GM23248 (cell line): ENCODE measurements around the gene TRAK1. TPM values are rescaled to one million over a fixed set of nuclear protein-coding genes. Genes with fewer than 3 reads are reported as not detected.

Experiments
- DNase-seq: peaks from one replicate; pipeline ENCODE4 v3.0.0-alpha.2; 2015
- H2AFZ ChIP-seq: fragments of 200-600 bp; sonication (generic); 2 replicates; pipeline ENCODE4 v1.6.1; 2016; ENCODE audit warnings: antibody characterized with exemption
- H3F3A ChIP-seq: fragments of 200-600 bp; sonication (generic); 2 replicates; pipeline ENCODE4 v1.6.1; 2016; ENCODE audit warnings: mild to moderate bottlenecking, antibody characterized with exemption, mixed run types; ENCODE audit not compliant: insufficient read depth
- H3K27ac ChIP-seq: fragments of 200-600 bp; sonication (generic); 2 replicates; pipeline ENCODE4 v1.5.1; 2016; ENCODE audit warnings: mild to moderate bottlenecking
- H3K27me3 ChIP-seq: fragments of 200-600 bp; sonication (generic); replicated peaks from 2 replicates; pipeline ENCODE4 v1.6.1; 2016; ENCODE audit warnings: mild to moderate bottlenecking; ENCODE audit not compliant: insufficient read depth
- H3K36me3 ChIP-seq: fragments of 200-600 bp; sonication (generic); 2 replicates; pipeline ENCODE4 v1.6.1; 2016; ENCODE audit warnings: low read depth, mild to moderate bottlenecking
- H3K4me1 ChIP-seq: fragments of 200-600 bp; sonication (generic); 2 replicates; pipeline ENCODE4 v1.6.1; 2016; ENCODE audit warnings: mild to moderate bottlenecking; ENCODE audit not compliant: insufficient read depth
- H3K4me2 ChIP-seq: fragments of 200-600 bp; sonication (generic); one replicate; pipeline ENCODE4 v1.6.1; 2016; ENCODE audit warnings: mild to moderate bottlenecking; ENCODE audit not compliant: unreplicated experiment
- H3K4me3 ChIP-seq: fragments of 200-600 bp; sonication (generic); 2 replicates; pipeline ENCODE4 v1.5.1; 2016; ENCODE audit warnings: mild to moderate bottlenecking
- H3K79me2 ChIP-seq: fragments of 200-600 bp; sonication (generic); 2 replicates; pipeline ENCODE4 v1.6.1; 2016; ENCODE audit warnings: mild to moderate bottlenecking; ENCODE audit not compliant: insufficient read depth
- H3K9ac ChIP-seq: fragments of 200-600 bp; sonication (generic); 2 replicates; pipeline ENCODE4 v1.6.1; 2016; ENCODE audit warnings: mild to moderate bottlenecking
- H3K9me2 ChIP-seq: fragments of 200-600 bp; sonication (generic); 2 replicates; pipeline ENCODE4 v1.6.1; 2016; ENCODE audit warnings: mixed run types, mild to moderate bottlenecking, moderate library complexity; ENCODE audit not compliant: insufficient read depth
- H3K9me3 ChIP-seq: fragments of 200-600 bp; sonication (generic); one replicate; pipeline ENCODE4 v1.6.1; 2017; ENCODE audit warnings: low read depth
- H4K20me1 ChIP-seq: fragments of 200-600 bp; sonication (generic); 2 replicates; pipeline ENCODE4 v1.6.0; 2016; ENCODE audit not compliant: insufficient read depth
- EZH2 ChIP-seq: fragments of 200-600 bp; sonication (generic); IDR thresholded peaks from 2 replicates; pipeline ENCODE4 v1.6.1; 2018; ENCODE audit warnings: antibody characterized with exemption, mild to moderate bottlenecking; ENCODE audit not compliant: insufficient read depth, poor library complexity, severe bottlenecking
- EZH2phosphoT487 ChIP-seq: fragments of 200-600 bp; sonication (generic); IDR thresholded peaks from 2 replicates; pipeline ENCODE4 v1.6.1; 2018; ENCODE audit warnings: antibody characterized with exemption, moderate library complexity, mild to moderate bottlenecking, low read depth; ENCODE audit not compliant: insufficient read depth
- WGBS, 2 experiments: methylation state at CpG; one replicate each; pipeline ENCODE4 v1.1.6; 2015 to 2017; ENCODE audit warnings: low lambda C conversion rate in 2 of 2, low coverage in 1 of 2; ENCODE audit errors: missing lambda C conversion rate in 2 of 2; 5-methylcytosine and 5-hydroxymethylcytosine counted together
- in situ Hi-C: fragments of 300-500 bp; cut with MboI; formaldehyde crosslinking; loops from 2 replicates; pipeline ENCODE4 v1.15.0; 2020
- polyA plus RNA-seq: library from polyadenylated mRNA; unstranded; fragments of >200 nt; fragmentation: Nextera tagmentation; extraction: Ambion mirVana; gene quantifications from 2 replicates; pipeline ENCODE4 v1.2.1, GENCODE V29; 2016
- total RNA-seq: library from RNA; depleted of rRNA; stranded (reverse); fragments of >200 nt; shearing (Covaris generic); gene quantifications from 2 replicates; pipeline ENCODE4 v1.2.3, GENCODE V29; 2014

TRAK1 gene
- total and polyA plus RNA-seq, 2 experiments from 2014 or later: 13.6 to 51.0 TPM

GRCh38 chr3:42080453-42080872 lies 10.7 kb upstream of the TRAK1 start:
- Histone ChIP-seq H3K36me3 (no peaks in the 10 kb centered on the region), H3K27ac (peak overlapping the region; percentile 71), H3K9me3 (no peaks in the 10 kb centered on the region), H3K79me2 (peaks cover 100% of the 10 kb centered on the region), H3K4me3 (0 out of 2 replicates have a peak overlapping the region, but pooled peaks have one; percentile 10), H4K20me1 (no peaks in the 10 kb centered on the region), H2AFZ (no peak overlapping the region), H3K27me3 (no peaks in the 10 kb centered on the region), H3K9me2 (no peaks in the 10 kb centered on the region), H3K4me1 (peaks cover 46% of the 10 kb centered on the region), H3K4me2 (peak overlapping the region; percentile 43), H3F3A (peaks cover 30% of the 10 kb centered on the region), H3K9ac (peak overlapping the region; percentile 39; the same call in 1 of the 2 replicates)
- in situ Hi-C loops: no loop called here
- WGBS, 2 experiments: 40 to 45% methylated on average over 1 of the region's 1 CpG
- TF ChIP-seq EZH2phosphoT487 (no peak), EZH2 (no peak)
- DNase-seq: peak; percentile 84

DNA sequence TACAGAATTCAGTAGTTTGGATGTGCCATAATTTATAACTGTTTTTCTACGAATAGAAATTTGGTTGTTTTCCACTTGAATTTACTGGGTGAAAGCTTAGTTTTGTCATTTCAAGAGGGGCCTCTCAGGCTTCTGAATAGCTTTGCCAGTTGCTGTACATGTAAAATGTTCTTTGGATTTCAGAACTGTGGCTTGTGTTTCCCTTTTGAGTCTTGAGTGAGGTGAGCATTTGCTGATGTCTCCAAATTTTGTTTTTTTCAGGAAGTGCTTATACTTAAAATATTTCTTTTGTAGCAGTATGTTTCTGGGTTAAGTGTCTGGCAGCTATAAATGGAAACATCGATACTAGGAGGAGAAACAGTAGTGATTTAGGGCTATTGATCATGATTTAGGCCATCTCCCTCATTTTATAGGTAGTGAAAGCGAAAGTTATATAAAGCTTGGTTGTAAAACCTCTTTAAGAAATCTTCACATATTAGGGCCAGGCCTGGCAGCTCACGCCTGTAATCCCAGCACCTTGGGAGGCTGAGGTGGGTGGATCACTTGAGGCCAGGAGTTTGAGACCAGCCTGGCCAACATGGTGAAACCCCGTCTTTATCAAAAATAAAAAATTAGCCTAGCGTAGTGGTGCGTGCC lies 9.2 kb upstream of the TRAK1 start:
- Histone ChIP-seq H3K4me1 (peaks cover 46% of the 10 kb centered on the region), H2AFZ (no peak overlapping the region), H3K27ac (peak overlapping the region; percentile 71), H4K20me1 (no peaks in the 10 kb centered on the region), H3K9ac (peak overlapping the region; percentile 8; the same call in 1 of the 2 replicates), H3K4me3 (no peak overlapping the region), H3K36me3 (no peaks in the 10 kb centered on the region), H3K9me2 (no peaks in the 10 kb centered on the region), H3K9me3 (no peaks in the 10 kb centered on the region), H3K79me2 (peaks cover 100% of the 10 kb centered on the region), H3K4me2 (peak overlapping the region; percentile 29), H3K27me3 (no peaks in the 10 kb centered on the region), H3F3A (peaks cover 30% of the 10 kb centered on the region)
- in situ Hi-C loops: no loop called here
- WGBS, 2 experiments: 74 to 78% methylated on average over 7 of the region's 7 CpGs
- no peak for DNase-seq
- no peak for TF ChIP-seq EZH2phosphoT487
- TF ChIP-seq EZH2: no peak

DNA sequence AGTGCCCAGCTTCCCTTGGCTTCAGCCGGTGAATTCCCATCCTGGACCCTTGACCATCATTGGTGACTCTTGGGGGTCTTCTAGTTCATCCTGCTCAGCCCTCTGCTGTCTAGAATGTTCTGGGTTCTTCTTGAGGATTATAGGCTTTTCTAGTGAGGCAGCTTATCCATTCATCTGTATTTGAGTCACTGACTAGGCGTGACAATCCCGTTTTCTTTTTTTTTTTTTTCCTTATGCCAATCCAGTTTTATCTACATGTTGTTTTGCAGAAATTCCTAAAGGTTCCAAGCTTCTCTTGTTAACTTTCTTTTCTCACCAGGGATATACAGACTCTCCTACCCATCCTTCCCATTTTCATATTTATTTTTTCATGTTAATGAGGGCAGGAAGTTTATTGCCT lies 6.6 kb upstream of the TRAK1 start:
- in situ Hi-C loops: no loop called here
- WGBS, 2 experiments: 58 to 71% methylated on average over 3 of the region's 3 CpGs
- H2AFZ ChIP-seq: no peak overlapping the region
- TF ChIP-seq EZH2phosphoT487 (no peak), EZH2 (no peak)
- H3K4me1 ChIP-seq: peaks cover 36% of the 10 kb centered on the region
- no peak overlapping the region for H3K9ac ChIP-seq
- H3K36me3 ChIP-seq: 0 out of 2 replicates have a peak, but pooled peaks cover 11% of the 10 kb centered on the region
- H3F3A ChIP-seq: peaks cover 30% of the 10 kb centered on the region
- H4K20me1 ChIP-seq: no peaks in the 10 kb centered on the region
- DNase-seq: peak; percentile 42
- H3K79me2 ChIP-seq: peaks cover 100% of the 10 kb centered on the region
- no peak overlapping the region for H3K27ac ChIP-seq
- H3K9me2 ChIP-seq: no peaks in the 10 kb centered on the region
- H3K27me3 ChIP-seq: no peaks in the 10 kb centered on the region
- no peak overlapping the region for H3K4me2 ChIP-seq
- no peak overlapping the region for H3K4me3 ChIP-seq
- no peaks in the 10 kb centered on the region for H3K9me3 ChIP-seq

DNA sequence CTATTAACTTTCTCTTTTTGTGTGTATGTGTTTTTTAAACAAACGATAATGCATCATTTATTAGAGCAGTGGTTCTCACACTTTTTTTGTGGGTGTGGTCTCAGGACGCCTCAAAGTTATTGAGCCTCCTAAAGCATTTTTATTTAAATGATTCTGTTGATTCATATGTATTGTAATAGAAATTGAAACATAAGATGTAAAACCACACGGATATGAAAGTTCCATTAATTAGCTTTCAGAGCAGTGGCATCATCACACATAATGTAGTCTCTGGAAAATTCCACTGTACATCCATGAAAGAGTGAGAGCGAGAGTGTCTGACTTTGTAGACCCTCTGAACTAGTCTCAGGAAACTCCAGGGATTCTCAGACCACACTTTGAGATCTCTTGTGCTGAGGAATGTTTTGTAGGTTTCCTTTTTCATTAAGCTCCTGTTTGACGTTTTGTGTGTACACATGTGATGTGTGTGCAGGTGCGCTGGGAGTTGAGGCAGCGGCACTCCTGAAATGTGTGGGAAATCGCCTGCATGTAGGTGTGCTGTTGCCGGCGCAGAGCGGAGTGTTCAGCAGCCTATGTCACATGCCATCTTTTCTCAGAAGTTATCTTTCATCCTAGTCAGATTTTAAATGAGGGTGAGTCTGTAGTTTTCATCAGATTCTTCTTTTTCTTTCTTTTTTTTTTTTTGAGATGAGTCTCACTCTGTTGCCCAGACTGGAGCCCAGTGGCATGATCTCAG lies 5.3 kb upstream of the TRAK1 start:
- Histone ChIP-seq H2AFZ (no peak overlapping the region), H4K20me1 (no peaks in the 10 kb centered on the region), H3K27me3 (no peaks in the 10 kb centered on the region), H3F3A (peaks cover 28% of the 10 kb centered on the region), H3K36me3 (0 out of 2 replicates have a peak, but pooled peaks cover 11% of the 10 kb centered on the region), H3K27ac (no peak overlapping the region), H3K9ac (no peak overlapping the region), H3K4me1 (peaks cover 32% of the 10 kb centered on the region), H3K4me2 (no peak overlapping the region), H3K9me2 (no peaks in the 10 kb centered on the region), H3K79me2 (peaks cover 100% of the 10 kb centered on the region), H3K4me3 (no peak overlapping the region), H3K9me3 (no peaks in the 10 kb centered on the region)
- in situ Hi-C loops: no loop called here
- TF ChIP-seq EZH2phosphoT487: no peak
- no peak for TF ChIP-seq EZH2
- WGBS, 2 experiments: 89 to 92% methylated on average over 11 of the region's 11 CpGs
- no peak for DNase-seq
